HL-60 (cell line): ENCODE results near the gene IL37.

Experiments
- CTCF ChIP-seq: IDR thresholded peaks from one replicate; pipeline ENCODE4 v1.5.1; 2011; ENCODE audit warnings: low read length, control low read depth, inconsistent platforms; ENCODE audit not compliant: insufficient read depth
- POLR2AphosphoS5 ChIP-seq: IDR thresholded peaks from 2 replicates; pipeline ENCODE4 v1.6.1; 2012; ENCODE audit warnings: low read depth
- REST ChIP-seq: IDR thresholded peaks from 2 replicates; pipeline ENCODE4 v1.6.1; 2012; ENCODE audit warnings: low read depth; ENCODE audit not compliant: insufficient replicate concordance

DNA sequence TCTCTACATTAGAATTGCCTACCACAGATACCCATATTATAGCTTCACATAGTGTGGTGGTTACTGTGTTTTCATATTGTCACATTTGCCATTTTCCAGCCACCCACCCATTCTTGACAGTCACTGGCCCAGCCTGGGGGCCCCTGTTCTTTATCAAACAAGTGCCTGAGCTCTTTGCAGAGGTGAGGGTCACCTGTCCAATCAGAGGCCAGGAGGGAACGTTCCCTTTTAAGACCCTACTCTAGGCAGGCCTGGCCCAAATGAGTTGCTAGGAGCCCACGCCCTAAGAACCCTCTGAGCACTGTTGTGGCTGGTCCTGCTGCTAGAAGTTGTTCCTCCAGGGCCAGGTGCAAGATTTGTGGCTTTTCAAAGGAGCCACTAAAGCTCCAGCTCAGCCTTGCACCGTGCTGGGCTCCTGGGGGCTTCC lies 5.2 kb downstream of the IL37 start:
- no peak for TF ChIP-seq CTCF
- no peak for TF ChIP-seq POLR2AphosphoS5
- no peak for TF ChIP-seq REST
